ENCODE data around the gene ELAC2.

Gene ELAC2, protein sequence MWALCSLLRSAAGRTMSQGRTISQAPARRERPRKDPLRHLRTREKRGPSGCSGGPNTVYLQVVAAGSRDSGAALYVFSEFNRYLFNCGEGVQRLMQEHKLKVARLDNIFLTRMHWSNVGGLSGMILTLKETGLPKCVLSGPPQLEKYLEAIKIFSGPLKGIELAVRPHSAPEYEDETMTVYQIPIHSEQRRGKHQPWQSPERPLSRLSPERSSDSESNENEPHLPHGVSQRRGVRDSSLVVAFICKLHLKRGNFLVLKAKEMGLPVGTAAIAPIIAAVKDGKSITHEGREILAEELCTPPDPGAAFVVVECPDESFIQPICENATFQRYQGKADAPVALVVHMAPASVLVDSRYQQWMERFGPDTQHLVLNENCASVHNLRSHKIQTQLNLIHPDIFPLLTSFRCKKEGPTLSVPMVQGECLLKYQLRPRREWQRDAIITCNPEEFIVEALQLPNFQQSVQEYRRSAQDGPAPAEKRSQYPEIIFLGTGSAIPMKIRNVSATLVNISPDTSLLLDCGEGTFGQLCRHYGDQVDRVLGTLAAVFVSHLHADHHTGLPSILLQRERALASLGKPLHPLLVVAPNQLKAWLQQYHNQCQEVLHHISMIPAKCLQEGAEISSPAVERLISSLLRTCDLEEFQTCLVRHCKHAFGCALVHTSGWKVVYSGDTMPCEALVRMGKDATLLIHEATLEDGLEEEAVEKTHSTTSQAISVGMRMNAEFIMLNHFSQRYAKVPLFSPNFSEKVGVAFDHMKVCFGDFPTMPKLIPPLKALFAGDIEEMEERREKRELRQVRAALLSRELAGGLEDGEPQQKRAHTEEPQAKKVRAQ

DNA sequence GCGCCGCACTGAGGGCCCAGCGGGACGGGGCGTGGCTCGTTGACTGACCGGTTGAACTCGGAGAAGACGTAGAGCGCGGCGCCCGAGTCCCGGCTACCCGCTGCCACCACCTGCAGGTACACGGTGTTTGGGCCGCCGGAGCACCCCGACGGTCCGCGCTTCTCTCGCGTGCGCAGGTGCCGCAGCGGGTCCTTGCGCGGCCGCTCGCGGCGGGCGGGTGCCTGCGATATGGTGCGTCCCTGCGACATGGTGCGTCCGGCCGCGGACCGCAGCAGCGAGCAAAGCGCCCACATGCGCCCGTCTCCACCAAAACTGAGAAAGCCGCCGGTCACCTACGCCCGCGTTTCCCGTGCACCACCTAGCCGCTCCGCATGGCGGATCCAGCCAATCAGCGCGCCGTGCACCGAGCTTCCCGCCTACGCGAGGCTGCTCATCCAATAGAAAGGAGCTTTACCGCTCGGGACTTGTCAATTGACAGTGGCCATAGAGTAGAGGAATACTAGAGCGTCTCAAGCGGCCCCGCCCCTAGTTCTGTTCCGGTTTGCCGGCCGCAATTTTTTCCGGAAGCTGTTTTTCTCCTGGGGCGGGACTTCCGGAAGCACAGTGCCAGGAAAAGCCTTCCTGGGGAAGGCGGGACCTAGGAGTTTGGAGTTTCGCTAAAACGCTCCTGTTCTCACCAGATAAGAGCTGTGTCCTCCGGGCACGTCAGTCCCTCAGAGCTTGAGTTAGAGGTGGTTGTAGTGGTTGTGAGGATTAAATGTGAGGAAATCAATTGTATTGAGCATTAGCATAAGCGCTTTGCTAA lies at the start of gene ELAC2:
ELAC2 (minus strand) TSS at position 373 of the 805 bp plus-strand sequence; CDS start at position 293, 80 bp downstream.
- in situ Hi-C loops (cut with MboI; ENCODE audit: low sequenced_read_pairs): no loop called here

DNA sequence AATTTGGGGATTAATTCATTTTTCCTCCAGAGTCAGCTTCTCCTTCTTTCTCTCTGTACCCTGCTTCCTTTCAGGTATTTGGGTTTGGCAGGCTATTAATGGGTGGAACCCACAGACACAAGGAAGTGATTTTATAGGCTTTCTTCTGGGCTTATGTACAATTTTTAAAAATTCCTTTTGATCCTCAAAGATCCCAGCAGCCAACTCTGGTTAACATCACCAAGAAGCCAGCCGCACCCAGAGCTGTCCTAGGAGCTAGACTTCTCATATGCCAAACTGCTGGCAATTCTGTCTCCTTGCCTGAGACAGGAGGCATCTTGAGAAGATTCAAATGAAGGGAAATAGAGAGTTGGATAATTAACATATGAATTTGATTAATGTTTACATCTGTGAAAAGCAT lies 47.2 kb upstream of the ELAC2 start:
- in situ Hi-C loops (cut with MboI; ENCODE audit: low sequenced_read_pairs): no loop called here

DNA sequence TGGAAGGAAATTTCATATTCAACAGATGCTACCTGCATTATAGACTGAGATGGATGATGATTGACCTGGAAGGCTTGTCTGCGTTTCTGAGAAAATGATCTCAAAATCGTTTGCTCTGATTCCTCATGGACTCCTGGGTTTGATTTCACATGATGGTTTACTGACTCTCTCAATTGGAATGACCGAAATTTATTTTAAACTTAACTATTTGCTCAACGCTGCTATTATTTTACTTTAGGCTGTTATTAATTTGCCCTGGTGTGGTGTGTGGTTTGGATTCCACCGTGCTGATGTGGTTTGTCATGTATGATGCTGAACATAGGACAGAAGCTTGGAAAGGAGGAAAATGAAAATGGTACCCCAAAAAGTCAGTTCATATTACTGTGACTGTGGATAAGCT lies 37.3 kb upstream of the ELAC2 start:
- in situ Hi-C loops (cut with MboI; ENCODE audit: low sequenced_read_pairs): no loop called here

DNA sequence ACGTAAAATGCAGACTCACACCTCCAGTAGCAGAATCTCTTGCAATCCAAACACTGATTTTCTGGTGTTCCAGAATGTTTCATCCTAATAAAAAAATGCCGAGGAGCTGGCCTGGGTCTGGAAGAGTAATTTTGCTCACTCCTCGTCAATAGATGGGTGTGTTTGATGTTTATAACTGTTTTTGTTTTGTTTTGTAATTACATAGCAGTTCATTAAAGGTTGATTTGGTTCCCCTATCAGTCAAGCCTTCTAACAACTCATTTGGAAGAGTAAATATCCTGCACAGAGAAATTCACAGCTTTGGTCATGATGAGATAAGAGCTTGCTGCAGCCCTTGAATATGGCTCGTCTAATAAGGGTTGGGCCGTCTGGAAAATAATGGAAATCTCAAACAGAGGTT lies 36.8 kb upstream of the ELAC2 start:
- in situ Hi-C loops (cut with MboI; ENCODE audit: low sequenced_read_pairs): no loop called here

DNA sequence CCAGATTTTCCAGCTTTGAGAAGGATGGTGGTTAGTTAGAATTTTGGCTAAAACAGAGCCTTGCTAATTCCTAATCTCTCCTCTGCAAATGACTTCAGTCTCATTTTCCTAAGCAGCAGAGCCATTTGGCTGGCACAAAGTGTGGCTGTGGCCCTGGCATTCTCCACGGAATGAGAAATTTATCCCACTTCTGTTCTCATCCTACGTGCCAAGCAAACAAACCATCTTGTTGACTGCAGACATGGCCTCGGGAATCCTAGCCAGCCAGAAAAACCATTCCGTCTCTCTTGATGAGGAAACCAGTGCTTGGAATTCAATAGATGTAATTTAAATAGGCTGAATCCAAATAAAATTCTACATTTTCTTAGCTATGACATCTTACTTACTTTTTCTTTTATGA lies 34.1 kb upstream of the ELAC2 start:
- in situ Hi-C loops (cut with MboI; ENCODE audit: low sequenced_read_pairs): no loop called here

DNA sequence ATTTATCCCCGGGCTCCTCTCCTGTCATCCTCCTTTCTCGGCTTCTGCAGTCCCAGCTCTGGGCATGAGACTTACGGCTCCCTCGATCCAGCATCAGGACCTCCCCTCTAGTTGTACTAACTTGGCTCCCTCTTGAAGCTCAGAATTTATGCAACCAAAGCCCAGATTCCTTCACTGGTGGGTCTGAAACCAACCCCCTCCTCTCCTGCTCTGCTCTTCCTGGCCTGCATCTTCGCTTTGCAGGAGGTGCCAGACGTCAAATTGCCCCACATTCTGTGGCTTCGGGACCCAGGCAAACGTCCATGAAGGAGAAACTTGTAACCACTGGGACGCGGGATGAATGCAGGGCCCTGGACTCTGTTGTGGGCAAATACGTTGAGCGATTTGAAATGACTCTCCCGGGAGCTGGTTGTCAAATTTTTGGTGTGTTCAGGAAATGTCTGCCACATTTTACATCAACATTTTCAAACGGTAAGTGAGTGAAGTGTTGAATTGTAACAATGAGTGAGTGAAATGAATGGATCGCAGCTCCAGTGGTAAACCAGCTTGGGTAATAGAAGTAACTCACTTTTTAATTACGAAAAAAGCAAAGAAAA lies 29.3 kb upstream of the ELAC2 start:
- in situ Hi-C loops (cut with MboI; ENCODE audit: low sequenced_read_pairs): no loop called here

DNA sequence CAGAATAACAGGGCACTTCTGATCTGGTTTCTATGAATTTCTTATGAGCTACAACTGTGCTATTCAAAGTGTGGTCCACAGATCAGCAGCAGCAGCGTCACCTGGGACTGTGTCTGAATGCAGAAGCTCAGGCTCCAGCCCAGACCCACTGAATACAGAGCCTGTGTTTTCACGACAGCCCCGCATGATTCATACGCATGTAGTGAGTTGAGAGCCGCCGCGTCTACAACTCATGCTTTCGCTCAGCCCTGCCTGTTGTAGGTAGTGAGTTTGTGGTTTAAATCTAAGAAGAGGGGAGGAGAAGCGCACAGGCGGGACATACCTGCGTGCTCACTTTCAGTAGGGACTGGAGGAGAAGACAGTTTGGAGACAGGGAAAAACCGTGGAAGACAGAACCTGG lies 28.5 kb upstream of the ELAC2 start:
- in situ Hi-C loops (cut with MboI; ENCODE audit: low sequenced_read_pairs): no loop called here

DNA sequence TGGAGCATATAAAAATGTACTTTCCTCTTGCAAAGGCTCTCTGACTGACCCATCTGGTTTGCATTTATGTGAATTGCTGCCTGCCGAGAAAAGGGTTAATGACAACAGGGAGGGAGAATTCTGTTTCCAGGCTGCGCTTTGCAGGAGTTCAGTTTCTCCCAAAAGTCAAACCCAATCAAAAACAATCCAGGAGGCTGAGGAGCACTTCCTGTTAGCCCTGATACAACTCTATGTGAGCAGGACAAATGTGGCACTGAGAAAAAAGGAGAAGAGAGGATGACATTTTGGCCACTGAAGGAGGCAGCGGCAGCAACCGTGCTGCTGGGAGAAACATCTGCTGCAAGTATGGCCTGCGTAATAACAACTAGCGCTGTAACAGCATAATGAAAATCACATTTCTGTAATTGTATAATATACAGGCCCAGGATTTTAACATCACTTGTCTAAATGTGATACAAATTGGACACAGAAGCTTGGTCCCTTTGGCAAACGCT lies 26.8 kb upstream of the ELAC2 start:
- in situ Hi-C loops (cut with MboI; ENCODE audit: low sequenced_read_pairs): no loop called here

DNA sequence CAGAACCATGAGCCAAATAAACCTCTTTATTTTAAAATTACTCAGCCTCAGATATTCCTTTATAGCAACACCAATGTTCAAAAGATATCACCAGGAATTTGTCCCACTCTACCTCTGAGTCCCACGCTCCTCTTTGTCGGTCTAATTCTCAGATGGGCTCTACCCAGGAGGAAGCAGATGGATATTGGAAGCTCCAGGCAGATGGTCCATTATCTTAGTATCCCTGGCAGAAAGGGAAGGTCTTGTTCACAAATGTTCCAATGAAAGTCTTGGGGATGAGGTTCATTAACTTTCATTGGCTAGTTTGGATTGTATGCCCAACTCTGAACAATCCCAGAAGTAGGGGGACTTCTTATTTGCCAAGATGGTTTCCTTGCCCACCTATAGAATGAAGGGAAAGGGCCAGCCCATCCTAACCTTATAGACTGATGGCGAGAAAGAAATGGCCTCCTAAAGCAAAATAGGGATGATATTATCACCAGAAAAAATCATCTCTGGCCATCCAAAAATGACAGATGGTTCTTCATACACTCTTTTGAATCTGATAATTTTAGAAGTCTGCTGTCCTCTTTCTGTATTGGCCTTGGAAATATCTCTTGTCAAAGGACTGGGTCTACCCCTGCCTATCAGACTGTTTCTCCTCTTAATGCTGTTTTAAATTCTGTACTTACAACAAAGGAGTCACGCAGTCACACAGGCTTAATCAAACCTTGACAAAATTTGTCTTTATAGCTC lies 21.3 kb upstream of the ELAC2 start:
- in situ Hi-C loops (cut with MboI; ENCODE audit: low sequenced_read_pairs): no loop called here

DNA sequence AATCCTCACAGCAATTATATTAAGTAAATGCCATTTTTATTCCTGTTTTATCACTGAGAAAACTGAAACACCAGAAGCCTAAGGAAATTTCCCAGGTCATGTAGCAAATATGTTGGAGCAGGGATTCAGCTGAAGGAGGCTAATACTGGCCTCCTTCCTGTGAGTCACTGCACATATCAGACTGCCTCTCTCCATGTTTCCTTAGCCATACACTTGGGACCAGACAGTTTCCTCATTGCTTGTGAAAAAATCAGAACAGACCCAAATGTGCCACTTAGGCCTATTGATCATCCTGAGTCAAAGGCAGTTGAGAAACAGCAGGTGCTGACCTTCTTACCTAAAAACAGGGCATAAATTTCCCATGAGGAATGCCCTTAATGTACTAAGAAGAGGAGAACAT lies 18.9 kb upstream of the ELAC2 start:
- in situ Hi-C loops (cut with MboI; ENCODE audit: low sequenced_read_pairs): no loop called here

DNA sequence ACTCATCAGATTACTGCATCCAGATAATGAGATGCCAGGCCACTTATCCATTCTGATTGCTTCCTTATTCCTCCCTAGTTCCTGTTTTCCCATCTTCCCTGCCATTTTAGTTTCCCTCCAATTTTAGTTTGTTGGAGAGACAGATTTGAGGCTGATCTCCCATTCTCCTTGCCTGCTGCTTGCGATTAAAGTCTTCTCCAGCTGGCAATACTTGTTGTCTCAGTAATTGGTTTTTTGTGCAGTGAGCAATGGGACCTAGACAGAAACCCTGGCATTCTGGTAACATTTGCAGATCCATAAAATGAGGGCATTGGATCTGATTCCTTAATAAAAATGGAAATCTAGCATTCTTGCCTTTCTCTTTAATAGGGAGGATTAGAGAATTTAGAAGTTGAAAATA lies 17.6 kb upstream of the ELAC2 start:
- in situ Hi-C loops (cut with MboI; ENCODE audit: low sequenced_read_pairs): no loop called here

DNA sequence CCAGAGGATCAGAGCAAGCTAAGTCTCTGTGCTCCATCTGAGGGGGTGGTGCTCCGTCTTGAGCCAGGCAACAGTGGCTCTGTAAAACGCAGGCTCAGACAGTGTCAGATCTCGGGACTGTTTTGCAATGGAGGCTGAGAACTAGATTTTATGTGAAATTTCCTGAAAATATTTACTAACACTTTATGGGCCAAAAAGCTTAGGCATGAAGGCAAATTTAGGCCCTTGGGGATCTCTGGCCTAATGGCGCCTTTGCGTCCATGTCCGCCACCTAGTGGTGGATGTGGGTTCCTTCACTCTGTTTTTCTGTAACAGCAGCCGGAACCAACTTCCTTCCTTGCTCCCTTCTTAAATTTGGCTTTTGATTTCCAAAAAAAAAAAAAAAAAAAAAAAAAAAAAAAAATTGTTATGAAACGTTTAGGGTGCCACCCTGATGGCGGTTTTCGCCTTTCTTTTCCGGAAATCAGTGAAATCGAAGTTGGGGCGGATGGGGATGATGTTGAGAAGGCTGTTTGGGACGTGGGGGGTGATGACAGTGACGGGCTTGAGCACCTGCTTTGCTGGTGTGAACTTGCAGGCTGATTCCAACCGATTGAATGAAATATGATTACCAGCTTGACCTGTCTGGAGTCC lies 14.0 kb upstream of the ELAC2 start:
- in situ Hi-C loops (cut with MboI; ENCODE audit: low sequenced_read_pairs): no loop called here

DNA sequence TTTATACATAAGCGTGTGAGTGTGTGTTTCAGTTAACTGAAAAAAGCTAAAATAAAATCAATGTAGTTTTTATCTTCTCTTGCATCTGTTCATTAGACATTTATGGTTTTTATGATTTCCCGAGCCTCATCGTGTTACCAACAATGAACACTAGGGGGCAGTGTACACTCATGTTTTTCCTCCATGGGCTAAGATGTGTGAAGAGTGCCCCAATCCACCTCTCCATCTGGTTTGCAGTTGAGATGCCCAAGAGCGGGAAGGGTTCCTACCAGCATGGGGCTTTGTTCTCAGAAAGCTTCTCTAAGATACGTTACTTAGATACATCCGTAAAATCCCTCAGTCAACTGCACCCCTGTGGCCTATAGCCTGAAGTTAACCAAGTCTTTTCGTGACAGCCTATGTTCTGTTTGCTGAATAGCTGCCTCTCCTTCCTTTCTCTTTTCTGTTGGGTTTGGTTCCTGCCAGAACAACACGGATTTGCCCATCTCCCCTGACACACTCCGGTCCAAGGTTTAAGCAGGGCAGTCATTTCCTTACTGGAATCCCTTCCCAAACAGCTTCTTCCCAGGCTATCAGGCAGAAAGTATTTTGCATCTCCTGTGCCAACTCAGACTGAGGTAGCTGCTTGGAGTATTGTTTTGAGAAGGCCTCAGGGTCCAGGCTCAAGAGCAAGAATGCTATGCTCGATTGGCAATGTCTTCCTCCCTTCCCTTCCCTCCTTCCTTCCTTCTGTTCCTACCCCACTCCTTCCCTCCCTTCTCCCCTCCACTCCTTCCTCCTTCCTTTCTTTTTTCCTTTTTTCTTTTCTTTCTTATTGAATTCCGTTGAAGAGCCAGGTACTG lies 12.9 kb upstream of the ELAC2 start:
- in situ Hi-C loops (cut with MboI; ENCODE audit: low sequenced_read_pairs): no loop called here

DNA sequence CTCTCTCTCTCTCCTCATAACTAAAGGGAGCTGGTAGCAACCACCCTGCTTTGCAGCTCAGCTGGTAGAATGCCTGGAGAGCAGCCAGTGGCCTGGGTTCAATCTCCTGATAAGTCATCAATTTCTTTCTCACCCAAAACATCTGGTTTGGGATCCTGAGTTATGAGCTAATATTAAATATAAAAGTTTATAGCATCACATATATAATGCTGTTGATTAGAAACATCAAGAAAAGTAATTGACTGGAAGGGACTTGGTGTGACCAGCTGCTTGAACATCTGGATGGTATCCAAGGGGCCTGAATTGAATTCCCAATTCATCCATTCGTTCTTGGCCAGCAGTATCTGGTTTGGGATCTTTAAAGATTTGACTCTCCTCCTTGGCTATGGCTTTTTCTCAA lies 12.2 kb upstream of the ELAC2 start:
- in situ Hi-C loops (cut with MboI; ENCODE audit: low sequenced_read_pairs): no loop called here

DNA sequence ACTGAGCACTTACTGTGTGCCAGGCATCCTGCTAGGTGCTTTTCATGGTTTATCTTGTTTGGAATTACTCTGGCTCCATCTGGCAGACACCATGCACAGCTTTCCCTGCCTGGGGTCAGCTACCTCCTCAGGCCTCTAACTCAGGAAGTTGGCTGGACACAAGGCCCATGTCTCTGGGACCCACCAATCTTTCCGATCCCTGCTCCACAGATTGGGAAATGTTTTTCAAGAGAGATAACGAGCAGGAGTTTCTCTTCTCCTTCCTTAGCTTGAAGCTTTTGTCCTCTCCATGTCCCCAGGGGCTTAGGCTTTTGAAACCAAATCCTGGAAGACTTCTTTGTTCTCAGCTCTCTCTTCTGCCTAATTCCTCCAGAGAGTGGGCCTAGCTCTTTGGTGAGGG lies 11.5 kb upstream of the ELAC2 start:
- in situ Hi-C loops (cut with MboI; ENCODE audit: low sequenced_read_pairs): no loop called here

DNA sequence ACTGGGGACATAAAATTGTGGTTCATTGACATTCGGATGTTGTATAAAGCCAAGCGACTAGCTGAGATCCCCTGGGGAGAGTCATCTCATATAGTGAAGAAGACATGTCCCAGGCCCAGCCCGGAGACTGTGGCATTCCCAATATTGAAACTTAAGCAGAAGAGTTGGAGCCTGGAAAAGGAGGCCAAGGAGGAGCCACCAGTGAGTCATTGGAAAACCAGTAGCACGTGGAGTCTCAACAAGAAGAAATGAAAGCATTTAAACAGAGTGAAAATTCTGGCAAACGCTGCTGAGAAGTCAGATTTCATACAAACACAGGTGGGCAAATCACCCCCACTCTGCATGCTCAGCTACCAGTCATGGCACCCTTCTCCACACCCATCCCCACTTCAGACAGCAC lies 9.4 kb upstream of the ELAC2 start:
- in situ Hi-C loops (cut with MboI; ENCODE audit: low sequenced_read_pairs): no loop called here

DNA sequence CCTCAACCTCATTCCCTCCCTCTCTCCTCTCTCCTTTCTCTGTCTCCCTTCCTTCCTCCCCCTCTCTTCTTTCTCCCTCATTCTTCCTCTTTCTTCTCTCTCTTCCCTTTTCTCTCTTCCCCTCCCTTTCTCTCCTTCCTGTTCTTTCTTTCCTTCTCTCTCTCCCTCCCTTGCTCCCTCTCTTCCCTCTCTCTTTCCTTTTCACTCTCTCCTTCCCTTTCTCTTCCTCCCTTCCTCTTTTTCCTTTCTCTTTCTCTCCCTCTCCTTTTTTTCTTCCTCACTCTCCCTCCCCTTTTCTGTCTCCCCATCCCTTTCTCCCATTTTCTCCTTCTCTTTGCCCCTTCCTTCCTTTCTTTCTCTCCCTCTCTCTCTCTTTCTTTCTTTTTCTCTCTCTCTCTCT lies 7.9 kb upstream of the ELAC2 start:
- in situ Hi-C loops (cut with MboI; ENCODE audit: low sequenced_read_pairs): no loop called here

DNA sequence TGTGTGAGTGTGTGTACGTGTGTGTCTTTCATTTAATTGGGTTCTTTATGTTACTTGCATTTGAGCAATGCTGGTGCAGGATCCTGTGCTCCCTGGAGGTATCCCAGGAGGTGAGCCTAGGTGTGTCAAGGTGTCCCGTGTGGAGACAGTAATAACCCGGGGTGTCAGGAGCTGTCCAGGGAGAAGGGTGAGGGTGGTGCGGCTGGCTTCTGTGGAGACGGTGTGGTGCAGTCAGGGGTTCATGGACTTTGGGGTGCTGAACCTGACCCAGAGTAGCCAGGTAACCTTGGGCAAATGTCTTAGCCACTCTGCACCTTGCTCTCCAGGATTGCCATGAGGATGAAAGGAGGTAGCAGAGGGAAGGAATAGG lies 7.4 kb upstream of the ELAC2 start:
- in situ Hi-C loops (cut with MboI; ENCODE audit: low sequenced_read_pairs): no loop called here
